GM12872 (cell line): ENCODE data around the gene DHCR24.

Experiments
- TF ChIP-seq, protein P1 (sequence below): IDR thresholded peaks from 3 replicates; pipeline ENCODE4 v1.5.1; 2011; ENCODE audit warnings: low read depth, mild to moderate bottlenecking, low read length, moderate library complexity; ENCODE audit not compliant: insufficient read depth

Gene DHCR24

DNA sequence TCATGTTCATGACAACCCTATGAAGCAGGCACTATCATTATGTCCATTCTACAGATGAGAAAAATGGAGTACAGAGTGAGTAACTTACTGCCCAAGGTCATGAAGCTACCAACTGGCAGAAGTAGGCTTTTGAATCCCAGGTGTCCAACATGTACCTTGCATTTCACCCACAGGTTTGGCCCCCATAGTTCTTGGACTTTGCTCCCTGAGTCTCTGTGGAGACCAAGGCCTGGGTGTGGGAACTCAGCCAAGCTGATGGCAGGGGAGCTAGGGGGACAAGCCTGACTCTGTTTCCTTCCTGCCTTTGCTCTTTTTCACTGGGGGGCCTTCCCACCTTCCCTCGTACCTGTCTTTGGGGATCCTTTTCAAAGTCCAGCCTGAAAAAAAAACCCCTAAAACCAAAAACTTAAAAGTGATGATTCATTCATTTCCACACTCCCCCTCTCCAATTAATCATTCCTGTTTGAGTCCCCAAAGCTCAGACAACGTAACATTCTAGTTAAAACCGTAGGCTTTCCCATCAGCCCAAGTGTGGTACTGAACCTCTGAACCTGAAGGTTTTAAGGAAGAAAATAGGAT is 77.4 kb downstream of the DHCR24 start:
- TF ChIP-seq, protein P1, sequence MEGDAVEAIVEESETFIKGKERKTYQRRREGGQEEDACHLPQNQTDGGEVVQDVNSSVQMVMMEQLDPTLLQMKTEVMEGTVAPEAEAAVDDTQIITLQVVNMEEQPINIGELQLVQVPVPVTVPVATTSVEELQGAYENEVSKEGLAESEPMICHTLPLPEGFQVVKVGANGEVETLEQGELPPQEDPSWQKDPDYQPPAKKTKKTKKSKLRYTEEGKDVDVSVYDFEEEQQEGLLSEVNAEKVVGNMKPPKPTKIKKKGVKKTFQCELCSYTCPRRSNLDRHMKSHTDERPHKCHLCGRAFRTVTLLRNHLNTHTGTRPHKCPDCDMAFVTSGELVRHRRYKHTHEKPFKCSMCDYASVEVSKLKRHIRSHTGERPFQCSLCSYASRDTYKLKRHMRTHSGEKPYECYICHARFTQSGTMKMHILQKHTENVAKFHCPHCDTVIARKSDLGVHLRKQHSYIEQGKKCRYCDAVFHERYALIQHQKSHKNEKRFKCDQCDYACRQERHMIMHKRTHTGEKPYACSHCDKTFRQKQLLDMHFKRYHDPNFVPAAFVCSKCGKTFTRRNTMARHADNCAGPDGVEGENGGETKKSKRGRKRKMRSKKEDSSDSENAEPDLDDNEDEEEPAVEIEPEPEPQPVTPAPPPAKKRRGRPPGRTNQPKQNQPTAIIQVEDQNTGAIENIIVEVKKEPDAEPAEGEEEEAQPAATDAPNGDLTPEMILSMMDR, result no peak

DNA sequence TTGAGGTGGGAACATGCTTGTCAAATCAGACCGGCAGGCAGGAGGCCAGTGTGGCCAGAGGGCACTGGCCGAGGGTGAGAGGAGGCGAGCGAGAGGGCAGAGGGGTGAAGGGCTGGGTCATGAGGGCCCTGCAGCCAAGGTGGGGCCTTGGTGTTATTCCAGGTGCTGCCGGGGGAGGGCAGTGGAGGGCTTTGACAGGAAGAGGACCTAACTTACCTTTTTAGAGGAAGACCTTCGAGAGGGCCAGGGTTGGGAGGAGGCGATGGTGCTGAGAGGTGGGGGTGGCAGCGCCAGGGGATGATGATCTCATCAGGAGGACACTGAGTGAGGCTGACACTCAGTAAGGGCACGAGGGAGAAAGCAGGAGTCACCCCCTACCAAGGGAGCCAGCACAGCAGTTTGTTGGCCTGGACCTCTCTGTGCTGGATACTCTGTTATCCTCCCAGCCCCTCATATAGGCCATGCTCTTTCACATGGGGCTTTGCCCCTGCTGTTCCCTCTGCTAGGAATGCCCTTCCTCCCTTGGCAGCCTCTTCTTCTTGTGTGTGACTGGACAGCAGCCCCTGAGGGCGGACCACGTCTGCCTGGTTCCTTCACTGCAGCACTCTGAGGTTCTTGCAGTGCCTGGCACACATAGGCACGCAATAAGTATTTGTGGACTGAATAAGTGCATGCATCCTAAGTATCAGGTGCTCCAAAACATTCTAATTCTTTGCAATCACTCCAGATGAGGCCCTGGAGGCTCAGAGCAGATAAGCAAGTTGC is 78.4 kb downstream of the DHCR24 start:
- TF ChIP-seq, protein P1, result no peak; the same call in 2 of the 3 replicates

DNA sequence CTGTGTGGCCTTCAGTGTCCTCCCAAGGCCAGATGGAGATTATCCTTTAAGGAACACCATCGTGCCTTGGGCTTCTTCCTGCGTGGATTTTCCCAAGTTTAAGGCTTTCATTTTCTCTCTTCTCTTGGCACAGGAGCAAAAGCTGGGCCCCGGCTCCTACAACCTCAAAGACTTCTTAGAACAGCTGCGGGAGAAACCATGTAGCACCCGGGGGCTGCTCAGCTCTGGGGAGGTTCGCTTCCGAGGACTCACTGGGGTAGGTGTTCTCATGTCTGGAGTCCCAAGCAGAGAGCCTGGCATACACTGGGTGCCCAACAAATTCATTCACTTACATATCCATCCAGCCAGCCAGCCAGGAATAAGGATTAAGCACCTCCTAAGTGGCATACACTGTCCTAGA is 79.2 kb downstream of the DHCR24 start:
- TF ChIP-seq, protein P1, result no peak

DNA sequence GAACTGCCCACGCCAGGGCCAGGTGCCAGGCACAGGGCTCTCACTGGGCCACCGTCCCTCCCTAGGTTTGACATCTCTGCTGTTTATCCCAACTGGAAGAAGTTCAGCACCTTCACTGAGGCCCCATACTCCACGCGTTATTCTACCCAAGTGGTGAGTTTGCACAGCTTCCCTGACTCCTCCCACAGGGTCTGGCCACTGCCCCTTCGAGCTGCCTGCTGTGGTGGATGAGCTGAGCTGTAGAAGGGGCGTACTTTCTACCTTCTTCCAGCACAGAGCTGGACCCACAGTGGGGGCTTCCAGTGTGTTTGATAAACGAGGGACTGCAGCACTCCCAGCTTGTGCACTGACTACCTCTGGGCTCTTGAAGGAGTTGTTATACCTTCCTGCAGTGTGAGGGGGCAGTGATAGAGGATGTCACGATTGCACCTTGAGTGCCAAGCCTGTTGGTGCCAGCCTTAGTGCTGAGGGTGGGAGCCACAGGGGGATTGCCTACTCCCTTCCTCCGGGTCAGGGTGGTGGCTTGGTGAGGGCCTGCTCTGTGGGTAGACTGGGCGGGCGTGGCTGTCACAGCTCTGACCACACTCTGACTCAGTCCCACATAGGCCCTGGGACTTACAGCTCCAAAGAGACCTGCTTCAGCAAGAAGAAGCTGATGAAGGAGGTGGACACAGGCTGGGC is 79.9 kb downstream of the DHCR24 start:
- TF ChIP-seq, protein P1, result no peak

DNA sequence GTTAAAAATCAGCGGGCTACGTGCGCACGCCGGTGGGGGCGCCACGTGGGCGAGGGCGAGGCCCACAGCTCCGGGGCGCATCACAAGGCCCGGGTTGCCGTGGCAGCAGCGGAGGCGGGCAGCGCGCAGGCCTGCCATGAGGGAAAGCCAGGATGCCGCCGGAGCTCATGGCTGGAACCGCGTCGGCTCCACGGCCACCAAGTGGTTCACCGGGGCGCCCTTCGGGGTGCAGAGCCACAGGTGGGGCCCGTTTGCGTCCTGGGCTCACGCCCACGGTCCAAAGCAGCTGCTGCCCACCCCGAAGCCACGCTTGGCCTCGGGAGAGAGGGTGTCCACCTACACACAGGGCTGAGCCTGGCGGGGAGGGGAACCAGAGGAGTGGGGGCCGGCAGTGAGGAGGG is 81.0 kb downstream of the DHCR24 start:
- TF ChIP-seq, protein P1, result no peak

DNA sequence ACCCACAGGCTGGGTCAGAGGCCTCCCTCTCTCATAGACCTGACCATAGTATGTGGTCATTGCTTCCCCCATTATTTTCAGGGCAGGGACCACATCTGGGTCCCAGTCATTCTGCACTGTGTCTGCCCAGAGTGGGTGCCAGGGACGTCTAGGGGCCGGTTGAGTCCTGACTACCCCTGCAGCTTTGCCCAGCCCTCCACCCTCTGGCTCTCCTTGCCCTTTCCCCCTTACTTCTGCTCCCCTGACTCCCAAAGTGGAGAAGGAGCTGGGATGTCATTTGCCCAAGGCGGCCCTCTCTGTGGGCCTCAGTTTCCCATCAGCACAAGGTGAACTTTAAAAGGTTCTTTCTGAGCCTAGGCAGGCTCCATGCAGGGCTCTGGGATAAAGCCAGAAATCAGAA is 81.5 kb downstream of the DHCR24 start:
- TF ChIP-seq, protein P1, result no peak

DNA sequence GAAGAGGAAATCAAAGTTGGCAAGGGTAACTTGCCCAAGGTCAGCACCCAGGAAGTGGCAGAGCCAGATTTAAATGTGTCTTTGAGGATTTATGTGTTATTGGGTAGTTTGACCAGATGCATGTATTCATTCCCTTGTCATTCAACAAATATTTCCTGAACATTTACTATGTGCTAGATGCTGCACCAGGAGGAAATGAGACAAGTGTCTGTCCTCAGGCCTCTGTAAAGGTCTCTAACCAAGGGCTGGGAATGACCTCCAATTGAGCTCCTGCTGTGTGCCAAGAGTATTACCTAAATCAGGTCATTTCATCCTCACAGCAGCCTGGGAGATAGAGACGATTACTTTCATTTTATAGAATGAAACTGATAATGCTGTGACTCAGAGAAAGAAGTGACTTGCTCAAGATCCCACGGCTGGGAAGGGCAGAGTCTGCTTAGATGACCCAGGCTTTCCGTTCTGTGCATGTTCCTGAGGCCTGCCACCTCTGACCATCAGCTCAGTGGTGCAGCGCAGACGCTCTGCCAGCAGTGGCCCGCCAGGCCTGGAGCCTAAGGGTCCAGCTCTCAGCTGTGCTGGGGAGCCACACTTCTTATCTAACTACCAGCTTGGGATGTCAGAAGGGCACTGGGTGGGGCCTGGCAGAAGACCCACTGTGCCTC is 82.4 kb downstream of the DHCR24 start:
- TF ChIP-seq, protein P1, result no peak
